Caco-2 (cell line): ENCODE data around the gene KCNE4. TPM values are rescaled to one million over a fixed set of nuclear protein-coding genes. Genes with fewer than 3 reads are reported as not detected.

ENCODE experiments used
- BruUV-seq: library from RNA; stranded (reverse); fragments of 400-500 nt; replicated peaks from 2 replicates; lab custom pipeline; 2021; lab: Mats Ljungman, UMichigan
- CTCF ChIA-PET: fragments of 300-600 bp; sonication (Branson Sonifier 250); formaldehyde crosslinking; loops from one replicate; lab custom pipeline; 2022; ENCODE audit warnings: antibody characterized with exemption; lab: Charles Lee
- POLR2A ChIA-PET: fragments of 300-600 bp; sonication (Branson Sonifier 250); formaldehyde crosslinking; loops from one replicate; lab custom pipeline; 2022; ENCODE audit warnings: antibody characterized with exemption; lab: Charles Lee
- DNase-seq, 2 experiments: peaks; one replicate each; pipeline versions ENCODE4 v3.0.0 to v3.0.0-alpha.2; 2020 to 2022
- H3K27me3 ChIP-seq: replicated peaks from 2 replicates; pipeline ENCODE4 v1.6.0; 2011; ENCODE audit warnings: low read length; ENCODE audit not compliant: control insufficient read depth, insufficient read depth
- H3K36me3 ChIP-seq: 2 replicates; pipeline ENCODE4 v1.5.1; 2011; ENCODE audit warnings: low read length; ENCODE audit not compliant: control insufficient read depth, insufficient read depth
- H3K4me1 ChIP-seq: fragments of 250-450 bp; sonication (Bioruptor Pico); 2 replicates; pipeline ENCODE4 v1.5.1; 2020; ENCODE audit warnings: mild to moderate bottlenecking
- H3K4me3 ChIP-seq: 2 replicates; pipeline ENCODE4 v1.5.1; 2011; ENCODE audit warnings: low read depth, mild to moderate bottlenecking, control low read depth, low read length
- H3K9me3 ChIP-seq: fragments of 250-450 bp; sonication (Bioruptor Pico); 2 replicates; pipeline ENCODE4 v1.5.1; 2020; ENCODE audit warnings: mild to moderate bottlenecking, moderate library complexity
- H3K27ac Mint-ChIP-seq: one replicate; pipeline ENCODE4 v1.8.0; 2022; ENCODE audit warnings: mixed read lengths; ENCODE audit not compliant: unreplicated experiment
- H3K27me3 Mint-ChIP-seq: one replicate; pipeline ENCODE4 v1.8.0; 2022; ENCODE audit warnings: mixed read lengths; ENCODE audit not compliant: insufficient read depth, unreplicated experiment
- H3K36me3 Mint-ChIP-seq: one replicate; pipeline ENCODE4 v1.8.0; 2022; ENCODE audit warnings: mild to moderate bottlenecking, mixed read lengths; ENCODE audit not compliant: insufficient read depth, unreplicated experiment
- H3K4me1 Mint-ChIP-seq: one replicate; pipeline ENCODE4 v1.8.0; 2022; ENCODE audit warnings: low read depth, mixed read lengths; ENCODE audit not compliant: unreplicated experiment
- H3K4me3 Mint-ChIP-seq: one replicate; pipeline ENCODE4 v1.8.0; 2022; ENCODE audit warnings: mild to moderate bottlenecking, moderate library complexity, mixed read lengths; ENCODE audit not compliant: unreplicated experiment
- H3K9me3 Mint-ChIP-seq: one replicate; pipeline ENCODE4 v1.8.0; 2022; ENCODE audit warnings: mixed read lengths; ENCODE audit not compliant: unreplicated experiment
- CTCF ChIP-seq, 2 experiments: fragments of 200-600 bp in 1 of 2; IDR thresholded peaks; 1 replicate in 1 of 2; 2 replicates in 1 of 2; pipeline versions ENCODE4 v1.5.1 to v1.8.0; 2011 to 2022; ENCODE audit warnings: antibody characterized with exemption in 1 of 2, control low read depth in 1 of 2, inconsistent platforms in 1 of 2, low read depth in 1 of 2, low read length in 1 of 2, mild to moderate bottlenecking in 1 of 2, moderate library complexity in 1 of 2; ENCODE audit not compliant: insufficient read depth in 1 of 2, severe bottlenecking in 1 of 2, unreplicated experiment in 1 of 2
- intact Hi-C: fragments of 100-400 bp; cut with micrococcal nuclease; formaldehyde crosslinking; loops from one replicate; pipeline ENCODE4 v1.10.0; 2022; ENCODE audit not compliant: unreplicated experiment
- total RNA-seq: library from RNA; stranded (reverse); gene quantifications from 2 replicates; pipeline ENCODE4 v1.2.3, GENCODE V29; 2022

Gene KCNE4
- total RNA-seq, 1 experiment from 2014 or later: not detected

GRCh38 chr2:223081789-223082188 lies 29.8 kb downstream of the KCNE4 start:
- Histone ChIP-seq H3K9me3 (0 out of 2 replicates have a peak, but pooled peaks cover 3% of the 10 kb centered on the region), H3K36me3 (no peaks in the 10 kb centered on the region), H3K27me3 (no peaks in the 10 kb centered on the region), H3K4me1 (no peaks in the 10 kb centered on the region), H3K4me3 (no peak overlapping the region)
- Mint-ChIP-seq H3K4me3 (no peak overlapping the region), H3K27me3 (peaks cover 11% of the 10 kb centered on the region), H3K27ac (no peak overlapping the region), H3K9me3 (no peaks in the 10 kb centered on the region), H3K36me3 (no peaks in the 10 kb centered on the region), H3K4me1 (no peaks in the 10 kb centered on the region)
- no peak for DNase-seq
- ChIA-PET POLR2A (no interaction called here), CTCF (no interaction called here)
- intact Hi-C loops: no loop called here
- no TSS peak for BruUV-seq
- no peak for TF ChIP-seq CTCF (IDR thresholded peaks at IDR 0.05; ENCODE audit: insufficient read depth in 1 of 2, low read depth in 1 of 2, low read length in 1 of 2, severe bottlenecking in 1 of 2, unreplicated experiment in 1 of 2)

- Mint-ChIP-seq H3K27me3 (peaks cover 11% of the 10 kb centered on the region), H3K36me3 (no peaks in the 10 kb centered on the region), H3K4me3 (no peak overlapping the region), H3K27ac (no peak overlapping the region), H3K4me1 (no peaks in the 10 kb centered on the region), H3K9me3 (no peaks in the 10 kb centered on the region)
- no peak for TF ChIP-seq CTCF (IDR thresholded peaks at IDR 0.05; ENCODE audit: insufficient read depth in 1 of 2, low read depth in 1 of 2, low read length in 1 of 2, severe bottlenecking in 1 of 2, unreplicated experiment in 1 of 2)
- H3K36me3 ChIP-seq: no peaks in the 10 kb centered on the region
- no peaks in the 10 kb centered on the region for H3K27me3 ChIP-seq
- 0 out of 2 replicates have a peak, but pooled peaks cover 3% of the 10 kb centered on the region for H3K9me3 ChIP-seq
- no TSS peak for BruUV-seq
- no peak overlapping the region for H3K4me3 ChIP-seq
- ChIA-PET POLR2A (no interaction called here), CTCF (no interaction called here)
- no peak for DNase-seq
- no peaks in the 10 kb centered on the region for H3K4me1 ChIP-seq
- intact Hi-C loops: no loop called here
Observed at GRCh38 chr2:223082706-223083105, 30.7 kb downstream of the KCNE4 start.

- DNase-seq: no peak
- H3K9me3 Mint-ChIP-seq: no peaks in the 10 kb centered on the region
- Histone ChIP-seq H3K4me3 (no peak overlapping the region), H3K9me3 (0 out of 2 replicates have a peak, but pooled peaks cover 3% of the 10 kb centered on the region), H3K27me3 (no peaks in the 10 kb centered on the region), H3K36me3 (no peaks in the 10 kb centered on the region), H3K4me1 (no peaks in the 10 kb centered on the region)
- no peaks in the 10 kb centered on the region for H3K4me1 Mint-ChIP-seq
- no peak overlapping the region for H3K4me3 Mint-ChIP-seq
- no peak for TF ChIP-seq CTCF (IDR thresholded peaks at IDR 0.05; ENCODE audit: insufficient read depth in 1 of 2, low read depth in 1 of 2, low read length in 1 of 2, severe bottlenecking in 1 of 2, unreplicated experiment in 1 of 2)
- peaks cover 11% of the 10 kb centered on the region for H3K27me3 Mint-ChIP-seq
- no peak overlapping the region for H3K27ac Mint-ChIP-seq
- BruUV-seq: no TSS peak
- POLR2A ChIA-PET: no interaction called here
- CTCF ChIA-PET: no interaction called here
- no peaks in the 10 kb centered on the region for H3K36me3 Mint-ChIP-seq
- intact Hi-C loops: loop anchor here (1.0 kb wide), 1 partner anchor 9 kb away; no protein-coding TSS in a partner anchor
Observed at GRCh38 chr2:223083402-223084070, 31.5 kb downstream of the KCNE4 start.
